Stromal cell of bone marrow (primary cell): Measurements from ENCODE around the gene DOK6.
A peak's percentile ranks its signal among the peaks of the same experiment; 100 is the strongest.

Experiments used
- DNase-seq: peaks from one replicate; pipeline ENCODE4 v3.0.0-alpha.2; 2012; ENCODE audit warnings: low read depth

Gene DOK6

DNA sequence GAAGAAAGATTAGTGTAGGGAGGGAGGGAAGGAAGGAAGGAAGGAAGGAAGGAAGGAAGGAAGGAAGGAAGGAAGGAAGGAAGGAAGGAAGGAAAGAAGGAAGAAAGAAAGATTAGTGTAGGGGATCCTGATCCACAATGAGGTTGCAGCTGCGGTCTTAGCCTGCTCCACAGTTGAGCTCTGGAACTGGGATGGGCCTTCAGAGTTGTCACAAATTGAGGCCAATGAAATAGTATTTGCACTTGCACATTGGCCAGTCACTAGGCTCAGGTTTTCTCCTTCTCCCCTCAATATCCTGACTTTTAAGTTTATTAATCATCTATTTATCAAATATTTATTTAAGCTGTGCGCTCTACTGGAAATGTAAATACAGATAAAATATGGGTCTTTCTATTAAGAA lies 34.3 kb downstream of the DOK6 start:
- no peak for DNase-seq

GRCh38 chr18:69444221-69444620 lies 43.5 kb downstream of the DOK6 start:
- DNase-seq, result peak; percentile 13

- no peak for DNase-seq
Measured at GRCh38 chr18:69447886-69448285, 47.2 kb downstream of the DOK6 start.

DNA sequence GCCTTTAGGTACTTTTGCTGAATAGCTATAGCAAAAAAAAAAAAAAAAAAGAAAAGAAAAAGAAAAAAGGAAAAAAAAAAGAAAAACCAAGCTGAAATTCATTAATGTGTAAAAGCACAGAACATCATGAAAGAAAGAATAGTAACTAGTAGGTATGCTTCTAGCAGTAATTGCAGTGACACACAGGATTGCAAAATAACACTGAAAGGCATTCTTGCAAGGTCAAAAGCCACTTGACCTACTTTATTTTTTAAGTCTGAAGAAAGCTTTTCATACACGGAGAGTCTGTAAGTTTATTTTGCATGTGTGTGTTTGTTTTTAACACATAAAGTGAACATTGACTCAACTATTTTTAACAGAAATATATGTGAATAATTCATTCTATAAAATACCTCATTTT lies 54.4 kb downstream of the DOK6 start:
- no peak for DNase-seq

DNA sequence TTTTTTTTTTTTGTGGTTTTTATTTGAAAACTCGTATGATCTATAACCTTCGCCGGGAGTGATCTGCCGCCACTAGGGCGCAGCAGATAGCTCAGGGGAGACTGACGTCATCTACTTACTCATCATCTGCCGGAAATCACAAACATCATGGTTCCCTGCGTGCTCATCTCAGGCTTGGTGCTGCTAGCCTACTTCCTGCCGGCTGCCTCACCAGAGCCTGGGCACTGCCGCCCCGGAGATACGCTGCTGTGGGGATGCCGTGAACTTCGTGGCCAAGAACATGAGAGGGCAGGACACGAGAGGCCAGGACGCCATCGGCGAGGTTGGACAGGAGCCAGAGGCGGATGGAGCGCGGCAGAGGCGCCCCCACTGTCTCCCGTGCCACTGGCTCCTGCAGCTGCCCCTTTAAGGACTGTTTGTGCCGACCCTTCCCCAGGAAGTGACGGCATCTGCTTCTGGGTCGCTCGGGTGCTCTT lies 68.8 kb downstream of the DOK6 start:
- no peak for DNase-seq

DNA sequence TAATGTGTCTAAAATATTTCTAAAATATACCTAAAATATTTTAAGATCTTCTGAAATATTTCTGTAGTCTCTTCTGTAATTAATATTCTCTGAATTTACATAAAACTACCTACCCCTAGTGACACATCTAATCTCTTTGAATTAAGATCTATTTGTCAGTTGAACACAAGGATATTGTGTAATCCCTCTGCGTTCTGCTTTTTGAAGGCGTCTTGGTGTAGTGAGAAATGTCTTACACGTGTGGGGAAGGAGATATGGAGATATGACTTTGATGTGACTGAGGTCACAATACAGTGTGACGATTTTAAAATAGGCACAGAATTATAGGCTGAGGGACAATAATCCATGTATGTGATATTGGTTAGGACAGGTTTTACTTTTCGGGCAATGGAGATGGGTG lies 79.8 kb downstream of the DOK6 start:
- DNase-seq, result no peak

- DNase-seq, result no peak
Measured at GRCh38 chr18:69483574-69483973, 82.9 kb downstream of the DOK6 start.

DNA sequence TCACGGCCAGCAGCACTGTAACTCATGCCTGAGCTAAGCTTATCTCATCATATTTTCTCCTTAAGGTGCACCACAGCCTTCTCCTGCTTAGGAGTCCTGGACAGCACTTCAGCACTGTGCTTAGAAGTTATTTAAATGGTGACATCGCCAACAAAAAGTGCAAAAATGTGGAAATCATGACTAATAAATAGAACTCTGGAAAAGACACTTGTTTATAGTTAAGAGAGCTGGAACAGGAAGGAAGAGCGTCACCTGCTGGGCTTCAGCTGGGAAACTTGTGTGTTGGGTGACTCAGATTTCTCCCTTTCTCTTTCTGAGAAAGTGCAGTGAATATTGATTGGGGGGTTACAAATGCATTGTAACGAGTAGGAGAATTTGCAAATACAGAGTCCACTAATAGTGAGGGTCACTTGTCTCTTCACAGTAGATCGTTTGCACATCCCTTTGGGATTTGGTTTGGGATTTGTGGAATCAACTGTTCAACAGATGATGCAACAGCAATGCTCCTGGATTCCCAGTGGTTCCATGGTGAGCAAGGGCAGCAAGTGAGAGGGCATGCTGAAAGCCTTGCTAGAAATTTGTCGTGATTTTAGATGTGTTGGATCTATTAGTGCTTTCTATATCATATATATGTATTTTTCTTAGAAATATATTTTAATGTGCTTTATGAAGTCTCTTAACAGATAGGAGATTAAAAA lies 84.2 kb downstream of the DOK6 start:
- peak; percentile 2 for DNase-seq

- DNase-seq, result no peak
Measured at GRCh38 chr18:69487488-69488394, 87.1 kb downstream of the DOK6 start.

DNA sequence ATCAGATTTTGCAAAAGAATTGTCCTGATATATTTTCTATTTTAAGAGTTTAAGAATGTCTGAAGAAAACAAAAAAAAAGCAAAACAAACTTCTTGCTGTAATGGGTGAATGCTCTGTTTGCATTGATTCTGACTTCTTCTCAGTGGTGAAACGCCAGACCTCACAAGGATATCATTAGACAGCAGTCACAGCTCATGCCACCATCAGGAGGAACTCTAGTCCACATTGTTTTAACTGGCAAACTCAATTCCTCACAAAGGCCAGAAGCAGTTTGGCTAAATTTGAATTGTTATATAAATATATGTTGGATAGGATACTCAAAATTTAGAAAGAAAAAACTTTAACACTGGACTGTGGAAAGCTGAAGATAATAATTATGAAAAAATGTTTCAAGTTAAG lies 89.4 kb downstream of the DOK6 start:
- peak; percentile 4 for DNase-seq

DNA sequence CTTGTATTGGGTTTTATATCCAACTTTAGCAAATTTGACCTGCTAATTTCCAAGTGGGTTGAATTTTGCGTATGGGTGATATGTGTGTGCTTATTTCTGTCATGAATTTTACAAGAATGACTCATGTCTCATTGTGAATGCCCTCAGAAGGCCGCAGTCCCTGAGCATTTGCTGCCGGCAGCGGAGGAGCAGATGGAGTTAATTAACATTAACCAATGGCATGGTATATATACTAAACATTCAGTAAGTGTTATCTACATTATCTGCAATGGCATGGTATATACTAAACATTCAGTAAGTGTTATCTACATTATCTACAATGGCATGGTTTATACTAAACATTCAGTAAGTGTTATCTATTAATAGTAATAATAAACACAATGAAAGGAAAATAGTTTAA lies 90.1 kb downstream of the DOK6 start:
- peak; percentile 5 for DNase-seq

GRCh38 chr18:69491576-69491975 lies 90.9 kb downstream of the DOK6 start:
- DNase-seq, result no peak

DNA sequence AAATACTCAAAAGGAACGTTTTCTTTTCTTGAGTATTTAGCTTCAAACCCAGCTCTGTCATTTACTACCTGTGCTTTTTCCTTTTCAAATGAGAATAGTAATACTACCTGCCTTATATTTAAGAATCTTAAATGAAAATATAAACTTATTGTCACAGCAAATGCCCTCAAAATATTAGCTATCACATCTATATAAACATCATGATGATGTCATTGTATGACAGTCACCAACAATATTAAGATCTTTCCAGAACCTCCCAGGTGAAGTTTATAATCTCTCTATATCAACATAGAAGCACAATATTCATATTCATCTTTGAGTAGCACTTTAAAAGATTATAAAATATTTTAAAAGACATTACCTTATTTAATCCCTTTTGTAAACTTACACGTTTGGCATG lies 92.2 kb downstream of the DOK6 start:
- DNase-seq, result no peak

DNA sequence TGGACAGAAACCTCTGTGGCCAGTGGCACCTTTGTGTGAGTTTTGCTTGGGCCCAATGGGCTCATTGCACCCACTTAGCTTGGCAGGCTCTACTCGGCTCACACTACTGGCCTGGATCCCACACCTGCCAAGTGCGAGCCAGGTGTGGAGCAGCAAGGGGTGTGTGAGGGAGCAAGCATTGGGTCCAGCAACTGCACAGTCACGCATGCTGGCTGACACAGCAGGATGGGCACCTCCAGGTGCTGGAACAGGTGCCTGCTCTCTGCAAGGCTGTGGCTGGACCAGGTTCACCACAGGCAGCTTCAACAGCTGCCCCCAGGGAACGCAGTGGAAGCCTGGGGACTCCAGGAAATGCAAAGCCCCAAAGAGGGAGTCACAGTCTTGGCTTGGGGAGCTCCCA lies 94.2 kb downstream of the DOK6 start:
- DNase-seq, result no peak

GRCh38 chr18:69495338-69495737 lies 94.7 kb downstream of the DOK6 start:
- no peak for DNase-seq

GRCh38 chr18:69495841-69496533 lies 95.3 kb downstream of the DOK6 start:
- DNase-seq, result no peak

GRCh38 chr18:69518989-69519388 lies 118.3 kb downstream of the DOK6 start:
- peak; percentile 6 for DNase-seq

GRCh38 chr18:69523582-69523981 lies 122.9 kb downstream of the DOK6 start:
- DNase-seq, result no peak

DNA sequence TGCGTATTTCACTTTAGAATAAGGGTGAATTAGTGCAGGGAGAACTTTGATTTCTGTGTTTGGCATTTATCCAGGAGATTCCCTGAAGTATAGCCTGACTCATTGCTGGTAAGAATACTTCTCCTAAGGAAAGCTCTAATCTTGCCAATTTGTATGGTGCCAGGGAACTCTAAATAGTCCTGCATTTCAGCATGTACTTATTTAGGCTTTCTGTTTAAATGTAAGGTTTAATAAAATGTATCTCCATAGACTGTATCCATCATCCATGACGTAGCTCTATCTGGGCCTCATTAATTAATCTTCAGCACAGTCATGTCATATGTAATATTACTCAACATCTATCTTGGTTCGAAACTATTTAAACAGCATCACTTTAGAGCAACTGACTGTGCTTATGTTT lies 127.7 kb downstream of the DOK6 start:
- peak; percentile 28 for DNase-seq

DNA sequence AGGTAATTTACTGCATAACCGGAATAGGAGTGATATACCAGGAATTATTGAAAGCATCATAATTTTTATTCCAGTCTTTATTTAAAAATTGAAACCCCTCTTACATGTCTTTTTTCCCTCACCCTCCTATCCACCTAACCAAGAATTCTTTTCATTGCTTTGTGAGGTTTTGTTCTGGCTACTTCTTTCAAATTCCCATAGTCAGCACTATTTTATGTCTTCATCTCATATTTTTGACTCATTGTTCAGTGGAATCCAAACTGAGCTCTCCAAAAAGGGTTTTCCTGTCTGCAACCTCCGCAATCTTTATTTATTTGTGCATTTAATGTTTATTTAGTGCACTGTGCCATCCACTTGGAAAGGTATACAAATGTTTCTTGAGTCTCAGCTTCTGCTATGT lies 128.5 kb downstream of the DOK6 start:
- no peak for DNase-seq

DNA sequence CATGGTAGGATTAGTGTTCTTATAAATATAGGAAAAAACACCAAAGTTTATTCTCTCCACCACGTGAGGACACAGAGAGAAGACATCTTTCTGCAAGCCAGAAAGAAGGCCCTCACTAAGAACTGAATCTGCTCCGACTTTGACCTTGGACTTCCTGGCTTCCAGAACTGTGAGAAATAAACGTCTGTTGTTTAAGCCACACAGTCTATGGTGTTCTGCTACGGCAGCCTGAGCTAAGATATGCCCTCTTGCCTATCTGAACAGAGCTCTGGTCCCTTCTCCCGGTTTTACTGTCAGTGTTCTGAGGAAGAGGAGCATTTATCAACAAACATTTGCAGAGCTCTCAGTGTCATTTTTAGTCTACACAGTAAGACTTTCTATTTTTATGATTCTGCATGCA lies 131.3 kb downstream of the DOK6 start:
- DNase-seq, result no peak

DNA sequence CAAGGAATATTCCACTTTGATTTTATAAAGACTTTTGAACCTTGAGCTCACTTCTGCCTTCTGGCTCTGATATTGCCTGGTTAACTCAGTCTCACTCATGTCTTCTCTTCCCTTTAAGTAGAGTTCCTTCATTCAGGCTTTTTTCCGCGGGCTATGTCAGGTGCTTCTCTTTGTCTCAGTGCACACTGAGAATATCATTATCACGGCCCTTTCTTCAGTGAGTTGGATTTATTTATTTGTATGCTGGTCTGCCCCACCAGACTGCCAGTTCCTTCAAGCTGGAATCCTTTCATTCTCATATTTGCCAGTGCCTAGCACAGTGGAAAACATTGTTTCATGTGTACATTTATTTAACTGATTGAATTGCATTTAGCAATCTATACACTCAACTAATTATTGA lies 136.5 kb downstream of the DOK6 start:
- no peak for DNase-seq

DNA sequence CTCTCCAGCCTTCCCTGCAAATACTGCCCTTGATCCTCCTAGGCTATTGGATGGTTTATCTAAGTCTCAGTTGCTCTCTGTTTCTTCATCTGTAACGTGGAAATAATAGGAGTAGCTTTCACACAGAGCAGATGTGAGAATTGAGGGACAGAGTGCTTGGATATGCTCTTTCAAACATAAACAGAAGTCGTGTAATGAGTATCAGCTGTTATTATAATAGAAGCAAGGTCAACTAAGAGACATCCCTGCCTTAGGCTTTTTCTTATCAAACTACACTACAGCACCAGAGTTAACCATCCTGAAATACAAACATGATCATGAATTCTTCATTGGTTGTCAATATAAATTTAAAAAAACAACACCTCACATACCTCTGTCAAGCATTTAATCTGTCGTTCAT lies 138.2 kb downstream of the DOK6 start:
- no peak for DNase-seq
